ENCODE measurements around the gene EDC4.

Gene EDC4

DNA sequence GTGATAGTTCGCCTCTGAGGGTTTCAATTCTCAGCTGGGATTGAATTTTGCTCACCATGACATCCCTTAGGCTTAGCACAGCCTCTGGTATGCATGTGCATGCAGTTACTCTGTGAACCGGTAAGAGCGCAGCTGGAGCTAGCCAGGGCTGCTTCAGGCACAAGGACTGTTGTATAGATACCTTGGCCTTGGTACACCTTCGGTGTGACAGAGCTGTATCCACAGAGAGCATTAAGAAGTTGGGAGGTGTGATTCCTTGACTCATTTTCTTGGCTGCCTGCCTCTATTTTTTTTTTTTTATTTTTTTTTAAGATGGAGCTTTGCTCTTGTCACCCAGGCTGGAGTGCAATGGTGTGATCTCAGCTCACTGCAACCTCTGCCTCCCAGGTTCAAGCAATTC is 28.4 kb upstream of the EDC4 start:
- DNase-seq (ENCODE audit: low read depth): no peak
- TF ChIP-seq, protein P1, sequence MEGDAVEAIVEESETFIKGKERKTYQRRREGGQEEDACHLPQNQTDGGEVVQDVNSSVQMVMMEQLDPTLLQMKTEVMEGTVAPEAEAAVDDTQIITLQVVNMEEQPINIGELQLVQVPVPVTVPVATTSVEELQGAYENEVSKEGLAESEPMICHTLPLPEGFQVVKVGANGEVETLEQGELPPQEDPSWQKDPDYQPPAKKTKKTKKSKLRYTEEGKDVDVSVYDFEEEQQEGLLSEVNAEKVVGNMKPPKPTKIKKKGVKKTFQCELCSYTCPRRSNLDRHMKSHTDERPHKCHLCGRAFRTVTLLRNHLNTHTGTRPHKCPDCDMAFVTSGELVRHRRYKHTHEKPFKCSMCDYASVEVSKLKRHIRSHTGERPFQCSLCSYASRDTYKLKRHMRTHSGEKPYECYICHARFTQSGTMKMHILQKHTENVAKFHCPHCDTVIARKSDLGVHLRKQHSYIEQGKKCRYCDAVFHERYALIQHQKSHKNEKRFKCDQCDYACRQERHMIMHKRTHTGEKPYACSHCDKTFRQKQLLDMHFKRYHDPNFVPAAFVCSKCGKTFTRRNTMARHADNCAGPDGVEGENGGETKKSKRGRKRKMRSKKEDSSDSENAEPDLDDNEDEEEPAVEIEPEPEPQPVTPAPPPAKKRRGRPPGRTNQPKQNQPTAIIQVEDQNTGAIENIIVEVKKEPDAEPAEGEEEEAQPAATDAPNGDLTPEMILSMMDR (IDR thresholded peaks at IDR 0.05; ENCODE audit: control insufficient read depth, extremely low read depth, insufficient read depth): no peak
- no peak overlapping the region for H3K4me3 ChIP-seq (ENCODE audit: low read depth, low read length)

- no peak for DNase-seq (ENCODE audit: low read depth)
- peak overlapping the region; percentile 99 for H3K4me3 ChIP-seq (ENCODE audit: low read depth, low read length)
- TF ChIP-seq, protein P1 (IDR thresholded peaks at IDR 0.05; ENCODE audit: control insufficient read depth, extremely low read depth, insufficient read depth): no peak
Observed at GRCh38 chr16:67845291-67846062, 27.4 kb upstream of the EDC4 start.

DNA sequence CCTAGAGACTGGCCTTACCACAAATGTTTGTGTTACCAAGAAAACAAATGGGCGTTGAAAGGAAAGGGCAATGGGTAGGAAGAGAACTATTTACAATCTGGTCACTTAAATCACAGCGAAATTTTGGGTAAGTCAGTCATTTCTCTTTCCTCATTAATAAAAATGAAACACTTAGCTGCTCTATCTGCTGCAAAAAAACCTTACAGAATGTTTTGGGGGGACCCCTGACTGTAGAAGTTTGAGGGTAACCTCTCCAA is 26.9 kb upstream of the EDC4 start:
- no peak for DNase-seq (ENCODE audit: low read depth)
- TF ChIP-seq, protein P1 (IDR thresholded peaks at IDR 0.05; ENCODE audit: control insufficient read depth, extremely low read depth, insufficient read depth): no peak

DNA sequence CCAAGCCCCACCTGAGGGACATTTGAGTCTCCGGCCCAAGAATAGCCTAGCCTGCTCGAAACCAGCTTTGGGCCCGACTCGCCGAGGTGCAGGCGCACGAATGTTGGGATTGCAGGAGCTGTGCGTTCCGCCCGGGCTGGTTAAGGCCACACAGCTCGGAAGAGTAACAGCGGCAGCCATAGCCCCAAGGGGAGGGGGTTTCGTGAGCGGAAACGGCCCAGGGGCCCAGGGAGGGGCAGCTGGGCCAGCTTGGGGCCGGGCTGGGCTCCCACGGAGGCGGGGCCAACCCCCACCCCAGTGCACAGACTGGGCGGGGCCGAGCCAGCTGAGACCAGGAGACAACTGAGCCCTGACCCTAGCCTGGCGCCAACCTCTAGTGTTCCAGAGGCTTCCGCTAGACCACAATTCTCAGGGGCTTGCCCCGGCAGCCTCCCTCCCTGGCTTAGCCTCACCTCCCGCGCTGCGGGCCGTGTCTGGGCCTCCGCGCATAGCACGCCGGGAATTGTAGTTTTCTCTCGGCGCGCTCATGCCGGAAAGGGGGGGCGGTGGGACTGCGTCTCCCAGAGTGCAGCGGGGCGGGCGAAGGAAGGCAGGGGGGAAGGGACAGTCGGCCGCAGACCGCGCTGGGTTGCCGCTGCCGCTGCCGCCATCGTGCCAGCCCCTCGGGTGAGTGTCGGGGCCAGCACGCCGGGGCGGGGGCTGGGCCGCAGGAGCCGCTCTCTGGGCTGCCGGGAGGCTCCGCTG is 26.4 kb upstream of the EDC4 start, which contains the start of gene NUTF2:
Gene NUTF2, plus strand, starts transcription at position 614 of the 744 bp plus-strand sequence. CDS start 18,198 bp downstream, outside the sequence.
- TF ChIP-seq, protein P1 (IDR thresholded peaks at IDR 0.05; ENCODE audit: control insufficient read depth, extremely low read depth, insufficient read depth): no peak
- DNase-seq (ENCODE audit: low read depth): peak; percentile 74
- H3K4me3 ChIP-seq (ENCODE audit: low read depth, low read length): peak within 1 kb of the TSS; percentile 99

More for the DNA sequence above, 26.9 kb upstream of the EDC4 start:
- peak overlapping the region; percentile 99 for H3K4me3 ChIP-seq (ENCODE audit: low read depth, low read length)

DNA sequence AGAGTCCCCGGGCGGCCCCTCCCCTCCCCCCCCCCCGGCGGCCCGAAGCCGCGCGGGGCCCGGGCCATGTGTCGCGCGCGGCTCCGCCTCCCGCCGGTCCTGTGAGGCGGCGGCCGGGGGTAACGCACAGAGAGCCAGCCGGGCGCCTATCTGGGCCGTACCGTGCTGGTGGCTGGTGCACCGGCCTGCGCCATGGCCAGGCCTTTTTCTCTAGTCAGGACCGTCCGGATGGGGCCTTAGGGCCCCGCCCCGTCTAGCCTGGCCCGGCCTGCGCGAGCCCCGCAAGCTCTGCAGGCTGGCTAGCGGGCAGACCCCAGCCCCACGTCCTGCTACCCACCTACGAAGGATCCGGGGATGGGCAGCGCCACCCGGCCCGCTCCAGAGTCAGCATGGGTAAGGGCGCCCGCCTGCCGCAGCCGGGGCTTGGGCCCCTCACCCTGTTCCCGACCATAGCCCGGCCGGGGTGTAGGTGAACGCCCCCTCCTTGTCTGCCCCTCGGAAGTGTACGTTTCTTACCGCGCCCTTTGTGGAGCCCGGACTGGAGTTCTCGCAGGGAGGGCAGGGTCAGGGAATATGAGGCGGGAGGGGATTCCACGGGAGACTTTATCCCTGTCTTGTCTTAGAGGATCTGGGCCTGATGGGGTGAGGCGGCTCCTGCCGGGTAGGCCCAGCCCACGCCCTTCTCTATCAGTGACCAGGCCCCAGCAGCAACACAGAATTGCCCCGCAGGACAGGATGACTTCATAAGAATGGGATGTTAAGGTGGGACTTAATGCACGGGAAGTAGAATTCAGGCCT is 25.6 kb upstream of the EDC4 start, which contains the start of gene CENPT:
Gene CENPT, minus strand, starts transcription at position 630 of the 798 bp plus-strand sequence. CDS start 13,834 bp downstream, outside the sequence.
- peak within 1 kb of the TSS; percentile 99 for H3K4me3 ChIP-seq (ENCODE audit: low read depth, low read length)
- DNase-seq (ENCODE audit: low read depth): no peak
- TF ChIP-seq, protein P1 (IDR thresholded peaks at IDR 0.05; ENCODE audit: control insufficient read depth, extremely low read depth, insufficient read depth): no peak

DNA sequence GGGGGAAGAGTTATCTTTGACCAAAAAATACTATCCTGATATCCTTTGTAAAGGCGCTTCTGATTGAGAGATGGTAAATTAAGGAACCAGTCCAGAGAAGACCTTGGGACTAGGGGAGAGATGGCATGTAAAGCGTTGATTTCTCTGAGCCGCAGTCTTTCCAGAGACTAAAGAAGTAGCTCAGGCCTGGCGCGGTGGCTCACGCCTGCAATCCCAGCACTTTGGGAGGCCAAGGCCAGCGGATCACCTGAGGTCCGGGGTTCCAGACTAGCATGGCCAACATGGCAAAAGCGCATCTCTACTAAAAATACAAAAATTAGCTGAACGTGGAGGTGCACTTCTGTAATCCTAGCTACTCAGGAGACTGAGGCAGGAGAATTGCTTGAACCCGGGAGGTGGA is 24.7 kb upstream of the EDC4 start:
- no peak for DNase-seq (ENCODE audit: low read depth)
- TF ChIP-seq, protein P1 (IDR thresholded peaks at IDR 0.05; ENCODE audit: control insufficient read depth, extremely low read depth, insufficient read depth): no peak
- H3K4me3 ChIP-seq (ENCODE audit: low read depth, low read length): peak overlapping the region; percentile 99

All from LNCaP clone FGC (cell line).